Smooth muscle cell of the brain vasculature (primary cell): ENCODE measurements around the gene BABAM2.
"Not testable (repeated sequence)": the region's sequence is repeated elsewhere in the genome, so short reads cannot be mapped to it uniquely, and the experiment has no call there.

Experiments used
- DNase-seq: peaks from one replicate; pipeline ENCODE4 v3.0.0-alpha.2; 2012; ENCODE audit warnings: low read depth, low spot score

The BABAM2 gene

GRCh38 chr2:27978761-27979160, 88.2 kb downstream of the BABAM2 start:
- not testable (repeated sequence) for DNase-seq

GRCh38 chr2:27980242-27980641, 89.7 kb downstream of the BABAM2 start:
- no peak for DNase-seq

- no peak for DNase-seq
Observed at GRCh38 chr2:27984153-27984552, 93.6 kb downstream of the BABAM2 start.

GRCh38 chr2:27988306-27988705, 97.8 kb downstream of the BABAM2 start:
- no peak for DNase-seq

GRCh38 chr2:27988718-27989117, 98.2 kb downstream of the BABAM2 start:
- DNase-seq: no peak

- DNase-seq: no peak
Observed at GRCh38 chr2:27989149-27989548, 98.6 kb downstream of the BABAM2 start.

GRCh38 chr2:27990030-27990590, 99.6 kb downstream of the BABAM2 start:
- no peak for DNase-seq

GRCh38 chr2:27991146-27991545, 100.6 kb downstream of the BABAM2 start:
- no peak for DNase-seq

- DNase-seq: no peak
Observed at GRCh38 chr2:27992787-27993401, 102.4 kb downstream of the BABAM2 start.

GRCh38 chr2:27993402-27993787, 102.9 kb downstream of the BABAM2 start:
- DNase-seq: no peak

GRCh38 chr2:27993950-27994728, 103.6 kb downstream of the BABAM2 start:
- no peak for DNase-seq

- no peak for DNase-seq
Observed at GRCh38 chr2:27996156-27996922, 105.8 kb downstream of the BABAM2 start.

GRCh38 chr2:28000287-28000686, 109.8 kb downstream of the BABAM2 start:
- DNase-seq: no peak

- DNase-seq: no peak
Observed at GRCh38 chr2:28002181-28002580, 111.7 kb downstream of the BABAM2 start.

GRCh38 chr2:28004086-28004485, 113.6 kb downstream of the BABAM2 start:
- no peak for DNase-seq

- DNase-seq: no peak
Observed at GRCh38 chr2:28009732-28010131, 119.2 kb downstream of the BABAM2 start.

- DNase-seq: no peak
Observed at GRCh38 chr2:28011322-28011737, 120.8 kb downstream of the BABAM2 start.

- DNase-seq: not testable (repeated sequence)
Observed at GRCh38 chr2:28018474-28018873, 127.9 kb downstream of the BABAM2 start.

- not testable (repeated sequence) for DNase-seq
Observed at GRCh38 chr2:28019521-28019920, 129.0 kb downstream of the BABAM2 start.

GRCh38 chr2:28021898-28022297, 131.4 kb downstream of the BABAM2 start:
- no peak for DNase-seq

GRCh38 chr2:28025123-28025522, 134.6 kb downstream of the BABAM2 start:
- no peak for DNase-seq

- DNase-seq: not testable (repeated sequence)
Observed at GRCh38 chr2:28026230-28026629, 135.7 kb downstream of the BABAM2 start.
